Measurements from ENCODE around the gene KLK11. TPM values are rescaled to one million over a fixed set of nuclear protein-coding genes. Genes with fewer than 3 reads are reported as not detected.

The KLK11 gene
- total and polyA plus RNA-seq, 2 donors (not counting 3 experiments of a cell fraction or from before 2014, with no cell fraction given), result not detected

DNA sequence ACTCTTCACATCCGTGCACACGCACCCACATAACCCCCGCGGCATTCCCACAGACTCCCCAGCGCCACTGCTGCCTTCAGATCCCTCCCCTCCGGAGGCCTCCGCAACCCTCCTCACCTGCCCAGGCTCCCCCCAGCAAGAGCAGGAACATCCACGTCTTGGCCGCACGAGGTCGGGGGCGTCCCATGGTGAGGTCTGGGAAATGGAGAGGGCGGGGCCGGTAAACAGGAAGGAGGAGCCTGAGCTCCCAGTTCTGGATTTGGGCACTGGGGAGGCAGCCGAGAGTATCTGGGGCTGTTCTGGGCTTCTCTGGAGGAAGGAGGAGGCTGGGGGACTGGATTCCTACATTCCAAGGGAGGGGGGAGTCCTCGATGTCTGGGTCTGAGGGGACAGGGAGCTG lies 25.4 kb downstream of the KLK11 start:
- Histone ChIP-seq H3K4me1 (ENCODE audit: control insufficient read depth, extremely low read depth, insufficient read depth, low read length) (no peaks in the 10 kb centered on the region), H3K79me2 (ENCODE audit: control insufficient read depth, insufficient read depth, low read length) (no peaks in the 10 kb centered on the region), H3K9me1 (replicated peaks; ENCODE audit: control insufficient read depth, extremely low read depth, insufficient read depth, low read length) (no peaks in the 10 kb centered on the region), H3K27me3 (ENCODE audit: control insufficient read depth in 2 of 2, insufficient read depth in 2 of 2, low read length in 2 of 2) (no peaks in the 10 kb centered on the region), H3K4me3 (replicated peaks in 1 of 3; ENCODE audit: insufficient read depth in 1 of 3, low read depth in 1 of 3, low read length in 3 of 3) (no peak overlapping the region), H4K20me1 (replicated peaks; ENCODE audit: control insufficient read depth, extremely low read depth, insufficient read depth, low read length) (no peaks in the 10 kb centered on the region), H3K27ac (ENCODE audit: insufficient read depth, low read depth, low read length) (no peak overlapping the region), H3K4me2 (ENCODE audit: insufficient read depth, low read length) (no peak overlapping the region), H3K9ac (replicated peaks; ENCODE audit: extremely low read depth, insufficient read depth, low read length) (no peak overlapping the region), H3K36me3 (ENCODE audit: control insufficient read depth in 2 of 2, extremely low read depth in 1 of 2, insufficient read depth in 2 of 2, low read length in 2 of 2) (no peaks in the 10 kb centered on the region), H3K9me3 (replicated peaks; ENCODE audit: control insufficient read depth, insufficient read depth, low read length) (no peaks in the 10 kb centered on the region), H2AFZ (ENCODE audit: low read depth, low read length) (no peak overlapping the region)
- CTCF ChIA-PET, result no interaction called here
- DNase-seq (ENCODE audit: low read depth, low spot score) (no peak), FAIRE-seq (no peak)
- intact Hi-C loops (cut with micrococcal nuclease) (no loop called here), dilution Hi-C loops (cut with MboI; ENCODE audit: extremely low pct_ligation_motif_present, low sequenced_read_pairs) (no loop called here)
- no peak for TF ChIP-seq EZH2 (IDR thresholded peaks at IDR 0.05; ENCODE audit: borderline replicate concordance, low read depth, low read length, severe bottlenecking)
- TF ChIP-seq FOS (IDR thresholded peaks at IDR 0.05; ENCODE audit: borderline replicate concordance, insufficient read depth, low read length), result no peak
- no peak for TF ChIP-seq MYC (IDR thresholded peaks at IDR 0.05; ENCODE audit: low read depth, low read length)
- no peak for TF ChIP-seq POLR2A (IDR thresholded peaks at IDR 0.05; ENCODE audit: low read depth, low read length)
- TF ChIP-seq POLR2AphosphoS5 (IDR thresholded peaks at IDR 0.05; ENCODE audit: insufficient read depth, low read depth, low read length), result no peak
- TF ChIP-seq JUN (IDR thresholded peaks at IDR 0.05; ENCODE audit: borderline replicate concordance, insufficient read depth, insufficient read length, low read depth), result no peak
- TF ChIP-seq, protein P1, sequence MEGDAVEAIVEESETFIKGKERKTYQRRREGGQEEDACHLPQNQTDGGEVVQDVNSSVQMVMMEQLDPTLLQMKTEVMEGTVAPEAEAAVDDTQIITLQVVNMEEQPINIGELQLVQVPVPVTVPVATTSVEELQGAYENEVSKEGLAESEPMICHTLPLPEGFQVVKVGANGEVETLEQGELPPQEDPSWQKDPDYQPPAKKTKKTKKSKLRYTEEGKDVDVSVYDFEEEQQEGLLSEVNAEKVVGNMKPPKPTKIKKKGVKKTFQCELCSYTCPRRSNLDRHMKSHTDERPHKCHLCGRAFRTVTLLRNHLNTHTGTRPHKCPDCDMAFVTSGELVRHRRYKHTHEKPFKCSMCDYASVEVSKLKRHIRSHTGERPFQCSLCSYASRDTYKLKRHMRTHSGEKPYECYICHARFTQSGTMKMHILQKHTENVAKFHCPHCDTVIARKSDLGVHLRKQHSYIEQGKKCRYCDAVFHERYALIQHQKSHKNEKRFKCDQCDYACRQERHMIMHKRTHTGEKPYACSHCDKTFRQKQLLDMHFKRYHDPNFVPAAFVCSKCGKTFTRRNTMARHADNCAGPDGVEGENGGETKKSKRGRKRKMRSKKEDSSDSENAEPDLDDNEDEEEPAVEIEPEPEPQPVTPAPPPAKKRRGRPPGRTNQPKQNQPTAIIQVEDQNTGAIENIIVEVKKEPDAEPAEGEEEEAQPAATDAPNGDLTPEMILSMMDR (IDR thresholded peaks at IDR 0.05; ENCODE audit: extremely low read depth in 1 of 2, insufficient read depth in 1 of 2, low read depth in 1 of 2, low read length in 2 of 2), result no peak
- TF ChIP-seq, protein P2, sequence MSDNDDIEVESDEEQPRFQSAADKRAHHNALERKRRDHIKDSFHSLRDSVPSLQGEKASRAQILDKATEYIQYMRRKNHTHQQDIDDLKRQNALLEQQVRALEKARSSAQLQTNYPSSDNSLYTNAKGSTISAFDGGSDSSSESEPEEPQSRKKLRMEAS (IDR thresholded peaks at IDR 0.05; ENCODE audit: insufficient read depth, insufficient read length), result no peak
- no peak for TF ChIP-seq GATA2 (IDR thresholded peaks at IDR 0.05; ENCODE audit: insufficient read depth, insufficient read length, low read depth, low read length)
- BruUV-seq (replicated peaks), result no TSS peak
- POLR2A ChIA-PET, result no interaction called here
